Adrenal gland (tissue), 12 donors: ENCODE results near the gene MAPK12. TPM values are rescaled to one million over a fixed set of nuclear protein-coding genes. Genes with fewer than 3 reads are reported as not detected.

ENCODE experiments used
- DNase-seq, 7 donors: peaks; one replicate each; pipeline ENCODE4 v3.0.0-alpha.2; 2019 to 2020
- H3K27ac ChIP-seq, 5 donors: fragments of 200-600 bp; sonication (generic) in 4 of 5; 1 replicate in 3 of 5; 2 replicates in 2 of 5; pipeline versions ENCODE4 v1.5.1 to v1.8.0; 2016 to 2020; ENCODE audit warnings: mild to moderate bottlenecking in 1 of 5
- H3K27me3 ChIP-seq: fragments of 200-600 bp; 2 replicates; pipeline ENCODE4 v1.8.0; 2021
- H3K36me3 ChIP-seq, 2 donors: fragments of 200-600 bp; replicated peaks in 1 of 2; 1 replicate in 1 of 2; 2 replicates in 1 of 2; pipeline versions ENCODE4 v1.5.1 to v1.8.0; 2018 to 2022
- H3K4me1 ChIP-seq, 2 donors: fragments of 200-600 bp; replicated peaks in 1 of 2; 1 replicate in 1 of 2; 2 replicates in 1 of 2; pipeline versions ENCODE4 v1.5.1 to v1.8.0; 2018 to 2021
- H3K4me3 ChIP-seq, 4 donors: fragments of 200-600 bp; sonication (generic) in 3 of 4; one replicate each; pipeline ENCODE4 v1.5.1; 2016 to 2018
- H3K9me3 ChIP-seq, 3 donors: fragments of 200-600 bp; sonication (generic) in 1 of 3; replicated peaks in 1 of 3; 1 replicate in 2 of 3; 2 replicates in 1 of 3; pipeline versions ENCODE4 v1.5.1 to v1.8.0; 2016 to 2021
- POLR2A ChIP-seq, 2 donors: fragments of 450-650 bp; IDR thresholded peaks; one replicate each; pipeline ENCODE4 v1.6.1; 2017; ENCODE audit warnings: antibody characterized with exemption in 2 of 2, mild to moderate bottlenecking in 2 of 2, moderate library complexity in 1 of 2
- WGBS, 4 donors: extraction: QIAGEN DNeasy Blood & Tissue Kit in 2 of 4; methylation state at CpG; one replicate each; pipeline versions ENCODE4 v1.1.5 to v1.1.7; 2013 to 2017; 5-methylcytosine and 5-hydroxymethylcytosine counted together
- intact Hi-C, 2 donors: fragments of 100-400 bp; cut with DNase I; formaldehyde crosslinking; loops; one replicate each; pipeline versions ENCODE4 v1.14.1 to v1.15.0; 2022 to 2023
- polyA plus RNA-seq, 3 donors: library from polyadenylated mRNA; stranded (reverse); fragments of 200-250 nt in 2 of 3; fragments of 350-450 nt in 1 of 3; fragmentation: Illumina TruSeq in 1 of 3; extraction: RNeasy Lipid Tissue Mini Kit (QIAGEN cat#74804) in 1 of 3; gene quantifications; one replicate each; pipeline ENCODE4 v1.2.3, GENCODE V29; 2013 to 2014
- total RNA-seq, 9 donors: library from RNA; depleted of rRNA in 4 of 9; stranded (reverse); fragments of >200 nt in 4 of 9; fragments of 120-200 nt in 1 of 9; fragmentation: NEBNext Ultra II Directional in 1 of 9; extraction: Animal tissue kit (Norgen Biotek cat#: 25700) in 1 of 9; gene quantifications; one replicate each; pipeline versions ENCODE4 v1.1.0 to v1.2.4, GENCODE V29; 2013 to 2023
- TF ChIP-seq, protein P1 (sequence below), 6 experiments: fragments of 450-650 bp in 4 of 6; fragments of 200-600 bp in 2 of 6; sonication (generic) in 1 of 6; IDR thresholded peaks; 1 replicate in 5 of 6; 2 replicates in 1 of 6; pipeline versions ENCODE4 v1.5.1 to v1.8.0; 2016 to 2021; ENCODE audit warnings: antibody characterized with exemption in 6 of 6, mild to moderate bottlenecking in 2 of 6, moderate library complexity in 1 of 6
- donor health status: healthy with polysubstance abuse.
- donor health status: Bipolar disorder and iron deficiency.
- donor health status: DM: yes; HTN: yes; CAD: no.
- donor health status: DM: no; HTN: no; CAD: no.
- donor health status: DM: no; HTN: no; CAD: no.
- donor health status: DM: yes; HTN: yes; CAD: no.

Gene MAPK12
- total and polyA plus RNA-seq, 12 donors: 1.7 to 17.1 (median 5.4) TPM

GRCh38 chr22:50217543-50218152 lies 43.8 kb downstream of the MAPK12 start:
- H3K4me1 ChIP-seq: no peaks in the 10 kb centered on the region
- intact Hi-C loops: no loop called here
- no peak overlapping the region for H3K27ac ChIP-seq
- 85 to 92% (median 89%) methylated on average over 4 to 21 of the region's 21 CpGs for WGBS, 4 donors
- H3K27me3 ChIP-seq: no peaks in the 10 kb centered on the region
- H3K4me3 ChIP-seq: no peak overlapping the region
- H3K9me3 ChIP-seq: no peaks in the 10 kb centered on the region
- peaks cover 0 to 85% of the 10 kb centered on the region in 2 donors for H3K36me3 ChIP-seq
- DNase-seq: no peak
- TF ChIP-seq POLR2A (IDR thresholded peaks at IDR 0.05): no peak
- TF ChIP-seq, protein P1, sequence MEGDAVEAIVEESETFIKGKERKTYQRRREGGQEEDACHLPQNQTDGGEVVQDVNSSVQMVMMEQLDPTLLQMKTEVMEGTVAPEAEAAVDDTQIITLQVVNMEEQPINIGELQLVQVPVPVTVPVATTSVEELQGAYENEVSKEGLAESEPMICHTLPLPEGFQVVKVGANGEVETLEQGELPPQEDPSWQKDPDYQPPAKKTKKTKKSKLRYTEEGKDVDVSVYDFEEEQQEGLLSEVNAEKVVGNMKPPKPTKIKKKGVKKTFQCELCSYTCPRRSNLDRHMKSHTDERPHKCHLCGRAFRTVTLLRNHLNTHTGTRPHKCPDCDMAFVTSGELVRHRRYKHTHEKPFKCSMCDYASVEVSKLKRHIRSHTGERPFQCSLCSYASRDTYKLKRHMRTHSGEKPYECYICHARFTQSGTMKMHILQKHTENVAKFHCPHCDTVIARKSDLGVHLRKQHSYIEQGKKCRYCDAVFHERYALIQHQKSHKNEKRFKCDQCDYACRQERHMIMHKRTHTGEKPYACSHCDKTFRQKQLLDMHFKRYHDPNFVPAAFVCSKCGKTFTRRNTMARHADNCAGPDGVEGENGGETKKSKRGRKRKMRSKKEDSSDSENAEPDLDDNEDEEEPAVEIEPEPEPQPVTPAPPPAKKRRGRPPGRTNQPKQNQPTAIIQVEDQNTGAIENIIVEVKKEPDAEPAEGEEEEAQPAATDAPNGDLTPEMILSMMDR (IDR thresholded peaks at IDR 0.05): no peak

DNA sequence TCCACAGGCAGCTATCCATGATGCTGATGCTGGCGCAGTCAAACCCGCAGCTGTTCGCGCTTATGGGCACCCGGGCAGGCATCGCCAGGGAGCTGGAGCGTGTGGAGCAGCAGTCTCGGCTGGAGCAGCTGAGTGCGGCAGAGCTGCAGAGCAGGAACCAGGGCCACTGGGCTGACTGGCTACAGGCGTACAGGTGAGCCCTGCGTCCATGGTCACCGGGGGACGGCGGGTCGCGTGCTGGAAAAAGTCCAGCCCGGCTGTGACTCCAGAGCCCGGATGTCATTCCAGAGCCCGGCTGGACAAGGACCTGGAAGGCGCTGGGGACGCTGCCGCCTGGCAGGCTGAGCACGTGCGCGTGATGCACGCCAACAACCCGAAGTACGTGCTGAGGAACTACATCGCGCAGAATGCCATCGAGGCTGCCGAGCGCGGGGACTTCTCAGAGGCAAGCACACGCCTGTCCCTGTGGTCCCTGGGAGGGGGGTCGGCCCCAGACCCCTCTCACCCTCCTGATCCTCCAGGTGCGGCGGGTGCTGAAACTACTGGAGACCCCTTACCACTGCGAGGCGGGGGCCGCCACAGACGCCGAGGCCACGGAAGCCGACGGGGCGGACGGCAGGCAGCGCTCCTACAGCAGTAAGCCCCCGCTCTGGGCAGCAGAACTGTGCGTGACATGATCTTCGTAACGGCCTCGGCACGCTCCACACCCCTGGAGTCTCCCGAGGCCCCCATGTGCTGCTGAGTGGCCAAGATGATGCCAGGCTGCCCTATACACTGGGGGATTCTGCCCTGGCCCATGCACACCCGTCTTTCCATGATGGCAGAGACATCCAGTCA lies 44.6 kb downstream of the MAPK12 start:
- Histone ChIP-seq H3K36me3 (peaks cover 0 to 82% of the 10 kb centered on the region in 2 donors), H3K27me3 (no peaks in the 10 kb centered on the region), H3K4me3 (no peak overlapping the region), H3K4me1 (no peaks in the 10 kb centered on the region), H3K27ac (no peak overlapping the region), H3K9me3 (no peaks in the 10 kb centered on the region)
- intact Hi-C loops: no loop called here
- 92 to 96% (median 93%) methylated on average over 34 to 57 of the region's 57 CpGs for WGBS, 4 donors
- DNase-seq: peak in 1 of 7 donors; percentile 26
- no peak for TF ChIP-seq POLR2A (IDR thresholded peaks at IDR 0.05)
- TF ChIP-seq, protein P1 (IDR thresholded peaks at IDR 0.05): no peak

GRCh38 chr22:50216055-50216683 lies 45.3 kb downstream of the MAPK12 start:
- no peaks in the 10 kb centered on the region for H3K4me1 ChIP-seq
- peaks cover 0 to 79% of the 10 kb centered on the region in 2 donors for H3K36me3 ChIP-seq
- 80 to 84% (median 82%) methylated on average over 5 to 15 of the region's 15 CpGs for WGBS, 4 donors
- DNase-seq: no peak
- TF ChIP-seq, protein P1 (IDR thresholded peaks at IDR 0.05): no peak
- TF ChIP-seq POLR2A (IDR thresholded peaks at IDR 0.05): no peak
- H3K27me3 ChIP-seq: no peaks in the 10 kb centered on the region
- H3K4me3 ChIP-seq: no peak overlapping the region
- intact Hi-C loops: no loop called here
- no peak overlapping the region for H3K27ac ChIP-seq
- H3K9me3 ChIP-seq: no peaks in the 10 kb centered on the region
